Gastrocnemius medialis (tissue), 4 donors: ENCODE measurements around the gene SLC30A5.

Experiments used
- POLR2A ChIP-seq, 2 donors: fragments of 450-650 bp; IDR thresholded peaks; one replicate each; pipeline ENCODE4 v1.6.1; 2017; ENCODE audit warnings: antibody characterized with exemption in 2 of 2, mild to moderate bottlenecking in 2 of 2, moderate library complexity in 2 of 2
- TF ChIP-seq, protein P1 (sequence below), 5 experiments: fragments of 450-650 bp in 3 of 5; fragments of 200-600 bp in 2 of 5; sonication (generic) in 2 of 5; IDR thresholded peaks in 4 of 5; conservative IDR thresholded peaks in 1 of 5; 1 replicate in 4 of 5; 2 replicates in 1 of 5; pipeline ENCODE4 v1.5.1; 2016 to 2019; ENCODE audit warnings: antibody characterized with exemption in 5 of 5, mild to moderate bottlenecking in 3 of 5, moderate library complexity in 3 of 5

- TF ChIP-seq POLR2A (IDR thresholded peaks at IDR 0.05), result no peak
- TF ChIP-seq, protein P1, sequence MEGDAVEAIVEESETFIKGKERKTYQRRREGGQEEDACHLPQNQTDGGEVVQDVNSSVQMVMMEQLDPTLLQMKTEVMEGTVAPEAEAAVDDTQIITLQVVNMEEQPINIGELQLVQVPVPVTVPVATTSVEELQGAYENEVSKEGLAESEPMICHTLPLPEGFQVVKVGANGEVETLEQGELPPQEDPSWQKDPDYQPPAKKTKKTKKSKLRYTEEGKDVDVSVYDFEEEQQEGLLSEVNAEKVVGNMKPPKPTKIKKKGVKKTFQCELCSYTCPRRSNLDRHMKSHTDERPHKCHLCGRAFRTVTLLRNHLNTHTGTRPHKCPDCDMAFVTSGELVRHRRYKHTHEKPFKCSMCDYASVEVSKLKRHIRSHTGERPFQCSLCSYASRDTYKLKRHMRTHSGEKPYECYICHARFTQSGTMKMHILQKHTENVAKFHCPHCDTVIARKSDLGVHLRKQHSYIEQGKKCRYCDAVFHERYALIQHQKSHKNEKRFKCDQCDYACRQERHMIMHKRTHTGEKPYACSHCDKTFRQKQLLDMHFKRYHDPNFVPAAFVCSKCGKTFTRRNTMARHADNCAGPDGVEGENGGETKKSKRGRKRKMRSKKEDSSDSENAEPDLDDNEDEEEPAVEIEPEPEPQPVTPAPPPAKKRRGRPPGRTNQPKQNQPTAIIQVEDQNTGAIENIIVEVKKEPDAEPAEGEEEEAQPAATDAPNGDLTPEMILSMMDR (IDR thresholded peaks at IDR 0.05 in 4 of 5, conservative IDR thresholded peaks at IDR 0.05 in 1 of 5), result no peak
These were observed 66.8 kb downstream of the SLC30A5 start for GRCh38 chr5:69160651-69161050.
